Muscle of leg (tissue), 11 donors: Measurements from ENCODE around the gene SIGLEC5. TPM values are rescaled to one million over a fixed set of nuclear protein-coding genes. Genes with fewer than 3 reads are reported as not detected.

Source experiments
- DNase-seq: peaks from one replicate; pipeline ENCODE4 v3.0.0; 2013
- H3K27ac ChIP-seq: one replicate; pipeline ENCODE4 v1.5.1; 2013; ENCODE audit warnings: mild to moderate bottlenecking, low read length, control low read depth
- H3K27me3 ChIP-seq: one replicate; pipeline ENCODE4 v1.6.1; 2013; ENCODE audit warnings: low read length; ENCODE audit not compliant: control insufficient read depth, insufficient read depth
- H3K36me3 ChIP-seq: one replicate; pipeline ENCODE4 v1.6.1; 2013; ENCODE audit warnings: low read length; ENCODE audit not compliant: control insufficient read depth, insufficient read depth
- H3K4me1 ChIP-seq: one replicate; pipeline ENCODE4 v1.6.1; 2013; ENCODE audit warnings: low read length; ENCODE audit not compliant: control insufficient read depth, insufficient read depth
- H3K4me3 ChIP-seq: one replicate; pipeline ENCODE4 v1.5.1; 2013; ENCODE audit warnings: low read length, control low read depth
- H3K9me3 ChIP-seq: replicated peaks from 2 replicates; pipeline ENCODE4 v1.6.1; 2013; ENCODE audit warnings: low read depth, low read length; ENCODE audit not compliant: control insufficient read depth
- WGBS: methylation state at CpG from one replicate; pipeline ENCODE4 v1.1.5; 2013; ENCODE audit warnings: missing lambda C conversion rate; ENCODE audit not compliant: insufficient coverage; 5-methylcytosine and 5-hydroxymethylcytosine counted together
- polyA plus RNA-seq, 8 donors: library from polyadenylated mRNA; unstranded; fragments of 120-200 nt; gene quantifications; one replicate each; pipeline versions ENCODE4 v1.2.1 to v1.2.3, GENCODE V29; 2013; ENCODE audit warnings: inconsistent platforms in 1 of 8, low replicate concordance in 1 of 8; ENCODE audit not compliant: insufficient read length in 8 of 8, insufficient read depth in 1 of 8
- total RNA-seq: library from RNA; stranded (reverse); fragments of 120-200 nt; gene quantifications from one replicate; pipeline ENCODE4 v1.2.4, GENCODE V29; 2013

Gene SIGLEC5
- total and polyA plus RNA-seq, 9 donors: 0.13 to 0.75 (median 0.41) TPM

GRCh38 chr19:51568456-51568855 is 61.7 kb downstream of the SIGLEC5 start:
- Histone ChIP-seq H3K4me1 (peaks cover 10% of the 10 kb centered on the region), H3K4me3 (no peak overlapping the region), H3K36me3 (peaks cover 5% of the 10 kb centered on the region), H3K27me3 (peaks cover 12% of the 10 kb centered on the region), H3K27ac (no peak overlapping the region), H3K9me3 (no peaks in the 10 kb centered on the region)
- DNase-seq: no peak
- 100% methylated on average over 1 of the region's 1 CpG for WGBS

- H3K27ac ChIP-seq: no peak overlapping the region
- WGBS: 60% methylated on average over 1 of the region's 4 CpGs
- H3K4me3 ChIP-seq: no peak overlapping the region
- no peaks in the 10 kb centered on the region for H3K36me3 ChIP-seq
- peaks cover 12% of the 10 kb centered on the region for H3K27me3 ChIP-seq
- no peak for DNase-seq
- H3K4me1 ChIP-seq: peaks cover 10% of the 10 kb centered on the region
- no peaks in the 10 kb centered on the region for H3K9me3 ChIP-seq
Measured at GRCh38 chr19:51567583-51567982, 62.6 kb downstream of the SIGLEC5 start.

GRCh38 chr19:51566489-51567100 is 63.6 kb downstream of the SIGLEC5 start:
- H3K4me1 ChIP-seq: peaks cover 2% of the 10 kb centered on the region
- H3K36me3 ChIP-seq: no peaks in the 10 kb centered on the region
- H3K27me3 ChIP-seq: peaks cover 12% of the 10 kb centered on the region
- WGBS: 83% methylated on average over 1 of the region's 8 CpGs
- H3K9me3 ChIP-seq: no peaks in the 10 kb centered on the region
- H3K27ac ChIP-seq: no peak overlapping the region
- DNase-seq: no peak
- H3K4me3 ChIP-seq: no peak overlapping the region

GRCh38 chr19:51565583-51565982 is 64.6 kb downstream of the SIGLEC5 start:
- WGBS: 53% methylated on average over 2 of the region's 4 CpGs
- H3K4me1 ChIP-seq: no peaks in the 10 kb centered on the region
- H3K36me3 ChIP-seq: no peaks in the 10 kb centered on the region
- H3K9me3 ChIP-seq: no peaks in the 10 kb centered on the region
- peaks cover 12% of the 10 kb centered on the region for H3K27me3 ChIP-seq
- H3K4me3 ChIP-seq: no peak overlapping the region
- no peak overlapping the region for H3K27ac ChIP-seq
- DNase-seq: no peak

GRCh38 chr19:51564791-51565190 is 65.4 kb downstream of the SIGLEC5 start:
- Histone ChIP-seq H3K4me3 (no peak overlapping the region), H3K4me1 (no peaks in the 10 kb centered on the region), H3K27me3 (peaks cover 12% of the 10 kb centered on the region), H3K27ac (no peak overlapping the region), H3K36me3 (no peaks in the 10 kb centered on the region), H3K9me3 (no peaks in the 10 kb centered on the region)
- 25% methylated on average over 3 of the region's 6 CpGs for WGBS
- DNase-seq: no peak

Other genes starting within 250 kb of the SIGLEC5 start
- gene LIM2, start 242.4 kb downstream of the SIGLEC5 start, total RNA-seq: not detected
- gene LIM2, start 242.4 kb downstream of the SIGLEC5 start, polyA plus RNA-seq: not detected
- gene C19orf84, start 239.8 kb downstream of the SIGLEC5 start, total RNA-seq: not detected
- gene C19orf84, start 239.8 kb downstream of the SIGLEC5 start, polyA plus RNA-seq: under 1 TPM in 2 of 8 donors, not detected in 6; 0.17 to 0.44 TPM
- 0.22 TPM for gene SIGLEC10, start 212.8 kb downstream of the SIGLEC5 start, total RNA-seq
- gene SIGLEC10, start 212.8 kb downstream of the SIGLEC5 start, polyA plus RNA-seq: 1 to 10 TPM in 6 of 8 donors, under 1 TPM in 2; 0.49 to 1.6 (median 1.1) TPM
- gene SIGLEC8, start 171.9 kb downstream of the SIGLEC5 start, total RNA-seq: 0.04 TPM
- under 1 TPM in 4 of 8 donors, not detected in 4; 0.06 to 0.23 (median 0.08) TPM for gene SIGLEC8, start 171.9 kb downstream of the SIGLEC5 start, polyA plus RNA-seq
- gene CEACAM18, start 151.9 kb downstream of the SIGLEC5 start, total RNA-seq: not detected
- not detected for gene CEACAM18, start 151.9 kb downstream of the SIGLEC5 start, polyA plus RNA-seq
- not detected for gene SIGLEC12, start 128.6 kb downstream of the SIGLEC5 start, total RNA-seq
- gene SIGLEC12, start 128.6 kb downstream of the SIGLEC5 start, polyA plus RNA-seq: under 1 TPM in 5 of 8 donors, not detected in 3; 0.11 to 0.48 (median 0.20) TPM
- gene SIGLEC6, start 98.7 kb downstream of the SIGLEC5 start, total RNA-seq: 0.22 TPM
- gene SIGLEC6, start 98.7 kb downstream of the SIGLEC5 start, polyA plus RNA-seq: under 1 TPM in 4 of 8 donors, not detected in 4; 0.07 to 0.29 (median 0.18) TPM
- 6.6 TPM for gene ZNF175, start 59.1 kb downstream of the SIGLEC5 start, total RNA-seq
- 1 to 10 TPM; 6.5 to 9.7 (median 7.7) TPM for gene ZNF175, start 59.1 kb downstream of the SIGLEC5 start, polyA plus RNA-seq
- gene SIGLEC14, start 16.4 kb upstream of the SIGLEC5 start, total RNA-seq: 0.58 TPM
- 1 to 10 TPM; 1.1 to 2.7 (median 1.5) TPM for gene SIGLEC14, start 16.4 kb upstream of the SIGLEC5 start, polyA plus RNA-seq
- gene SPACA6, start 62.9 kb upstream of the SIGLEC5 start, total RNA-seq: 9.3 TPM
- gene SPACA6, start 62.9 kb upstream of the SIGLEC5 start, polyA plus RNA-seq: 10 to 100 TPM in 3 of 8 donors, 1 to 10 TPM in 5; 6.1 to 15.2 (median 9.8) TPM
- 0.35 TPM for gene HAS1, start 93.6 kb upstream of the SIGLEC5 start, total RNA-seq
- under 1 TPM; 0.06 to 0.39 (median 0.13) TPM for gene HAS1, start 93.6 kb upstream of the SIGLEC5 start, polyA plus RNA-seq
- gene FPR1, start 121.5 kb upstream of the SIGLEC5 start, total RNA-seq: 0.66 TPM
- 1 to 10 TPM; 1.1 to 3.2 (median 1.9) TPM for gene FPR1, start 121.5 kb upstream of the SIGLEC5 start, polyA plus RNA-seq
- gene FPR2, start 130.8 kb upstream of the SIGLEC5 start, total RNA-seq: 0.09 TPM
- gene FPR2, start 130.8 kb upstream of the SIGLEC5 start, polyA plus RNA-seq: under 1 TPM; 0.23 to 0.73 (median 0.34) TPM
- 0.22 TPM for gene FPR3, start 164.8 kb upstream of the SIGLEC5 start, total RNA-seq
- under 1 TPM; 0.17 to 0.84 (median 0.31) TPM for gene FPR3, start 164.8 kb upstream of the SIGLEC5 start, polyA plus RNA-seq